ENCODE data around the gene CCDC28A.

The CCDC28A gene

DNA sequence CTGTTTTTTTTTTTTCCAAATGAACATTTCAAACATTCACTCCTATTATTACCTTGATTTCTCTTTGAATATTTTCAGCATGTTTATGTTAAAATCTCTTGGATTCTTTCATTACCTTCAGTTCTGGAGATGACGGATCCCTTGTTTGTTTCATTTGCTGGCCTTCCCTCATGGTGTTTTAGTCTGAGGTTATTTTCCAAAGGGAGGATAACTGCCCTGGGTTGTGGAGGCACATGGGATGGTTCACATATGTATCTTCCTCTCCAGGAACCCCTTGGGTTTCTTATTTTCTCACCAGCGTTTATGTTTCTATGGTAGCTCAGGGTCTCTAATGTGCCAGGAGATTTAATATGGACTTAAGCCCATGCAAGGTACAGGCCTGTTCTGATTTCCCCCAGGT, 58.6 kb downstream of the CCDC28A start:
- no peak overlapping the region for H3K9ac ChIP-seq (ENCODE audit: low read depth in 1 of 2, low read length in 2 of 2)
- H3K27me3 ChIP-seq (ENCODE audit: control insufficient read depth in 2 of 2, insufficient read depth in 2 of 2, low read length in 2 of 2), result no peaks in the 10 kb centered on the region
- H3K9me3 ChIP-seq (ENCODE audit: control insufficient read depth in 2 of 2, low read length in 2 of 2), result no peaks in the 10 kb centered on the region
- H3K36me3 ChIP-seq (ENCODE audit: control insufficient read depth in 2 of 2, insufficient read depth in 2 of 2, low read length in 2 of 2), result no peaks in the 10 kb centered on the region
- H3K27ac ChIP-seq (ENCODE audit: low read depth in 2 of 2, low read length in 2 of 2), result no peak overlapping the region
- no peak overlapping the region for H3K4me3 ChIP-seq (ENCODE audit: low read length in 2 of 2)
- H3K4me1 ChIP-seq (ENCODE audit: control insufficient read depth in 2 of 2, insufficient read depth in 2 of 2, low read length in 2 of 2), result no peaks in the 10 kb centered on the region

DNA sequence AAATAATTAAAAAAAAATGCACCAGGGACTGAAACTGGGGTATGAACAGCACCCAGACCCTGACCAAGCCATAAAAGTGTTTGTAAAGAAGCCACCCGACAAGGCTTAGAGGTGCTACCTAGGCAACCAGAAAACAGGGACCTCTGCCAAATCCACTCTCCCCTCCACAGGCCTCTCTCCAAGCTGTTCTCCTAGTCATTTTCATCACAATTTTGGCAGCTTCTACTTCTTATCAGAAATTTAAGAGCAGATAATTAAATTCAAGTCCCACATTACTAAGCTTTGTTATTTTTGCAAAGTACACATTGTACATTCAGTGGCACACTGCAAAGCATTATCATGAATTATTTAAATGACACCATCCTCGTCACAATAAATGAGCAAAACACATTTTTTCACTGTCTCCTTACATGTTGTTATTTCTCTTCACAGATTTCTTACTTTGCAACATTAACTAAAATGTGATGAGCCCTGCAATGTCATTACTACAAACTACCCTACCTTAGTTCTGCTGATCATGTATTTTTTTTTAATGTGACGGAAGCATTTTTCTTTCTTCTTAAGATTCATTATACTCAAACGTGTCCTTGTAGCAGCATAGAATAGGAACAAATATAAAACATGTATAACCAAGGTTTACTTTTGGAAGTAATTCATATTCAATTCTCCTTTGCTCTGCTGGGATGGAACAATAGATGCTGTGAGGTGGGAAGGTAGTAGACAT, 60.4 kb downstream of the CCDC28A start:
- Histone ChIP-seq H3K27me3 (ENCODE audit: control insufficient read depth in 2 of 2, insufficient read depth in 2 of 2, low read length in 2 of 2) (no peaks in the 10 kb centered on the region), H3K4me1 (ENCODE audit: control insufficient read depth in 2 of 2, insufficient read depth in 2 of 2, low read length in 2 of 2) (no peaks in the 10 kb centered on the region), H3K9ac (ENCODE audit: low read depth in 1 of 2, low read length in 2 of 2) (no peak overlapping the region), H3K9me3 (ENCODE audit: control insufficient read depth in 2 of 2, low read length in 2 of 2) (no peaks in the 10 kb centered on the region), H3K27ac (ENCODE audit: low read depth in 2 of 2, low read length in 2 of 2) (no peak overlapping the region), H3K36me3 (ENCODE audit: control insufficient read depth in 2 of 2, insufficient read depth in 2 of 2, low read length in 2 of 2) (no peaks in the 10 kb centered on the region), H3K4me3 (ENCODE audit: low read length in 2 of 2) (no peak overlapping the region)

- Histone ChIP-seq H3K4me1 (ENCODE audit: control insufficient read depth in 2 of 2, insufficient read depth in 2 of 2, low read length in 2 of 2) (no peaks in the 10 kb centered on the region), H3K27ac (ENCODE audit: low read depth in 2 of 2, low read length in 2 of 2) (no peak overlapping the region), H3K9ac (ENCODE audit: low read depth in 1 of 2, low read length in 2 of 2) (no peak overlapping the region), H3K27me3 (ENCODE audit: control insufficient read depth in 2 of 2, insufficient read depth in 2 of 2, low read length in 2 of 2) (no peaks in the 10 kb centered on the region), H3K36me3 (ENCODE audit: control insufficient read depth in 2 of 2, insufficient read depth in 2 of 2, low read length in 2 of 2) (no peaks in the 10 kb centered on the region), H3K4me3 (ENCODE audit: low read length in 2 of 2) (no peak overlapping the region), H3K9me3 (ENCODE audit: control insufficient read depth in 2 of 2, low read length in 2 of 2) (no peaks in the 10 kb centered on the region)
These were observed 63.7 kb downstream of the CCDC28A start for GRCh38 chr6:138837246-138837645.
